IPS DF 19.7 (cell line): ENCODE results near the gene SLC16A3.
A peak's percentile ranks its signal among the peaks of the same experiment; 100 is the strongest.
"Not testable (repeated sequence)": the region's sequence is repeated elsewhere in the genome, so short reads cannot be mapped to it uniquely, and the experiment has no call there.

ENCODE experiments used
- DNase-seq: peaks from one replicate; pipeline ENCODE4 v3.0.0-alpha.2; 2013; ENCODE audit warnings: low read depth, low spot score

SLC16A3 gene

GRCh38 chr17:82204831-82205719, 23.8 kb upstream of the SLC16A3 start:
- DNase-seq = no peak

- peak; percentile 48 for DNase-seq
Measured at GRCh38 chr17:82205720-82206508, 22.9 kb upstream of the SLC16A3 start.

- DNase-seq = not testable (repeated sequence)
Measured at GRCh38 chr17:82210655-82211054, 18.2 kb upstream of the SLC16A3 start.

- no peak for DNase-seq
Measured at GRCh38 chr17:82212331-82213250, 16.3 kb upstream of the SLC16A3 start, which contains the start of gene CCDC57. TSS of gene CCDC57 (minus strand) at chr17:82212842. CDS start at chr17:82201944, 10,898 bp downstream.

GRCh38 chr17:82213251-82214011, 15.4 kb upstream of the SLC16A3 start:
- no peak for DNase-seq

- no peak for DNase-seq
Measured at GRCh38 chr17:82214012-82214628, 14.7 kb upstream of the SLC16A3 start.

GRCh38 chr17:82215095-82215971, 13.5 kb upstream of the SLC16A3 start:
- no peak for DNase-seq

- DNase-seq = no peak
Measured at GRCh38 chr17:82215972-82216300, 12.9 kb upstream of the SLC16A3 start.

- DNase-seq = no peak
Measured at GRCh38 chr17:82216301-82217119, 12.3 kb upstream of the SLC16A3 start.

GRCh38 chr17:82217120-82217529, 11.7 kb upstream of the SLC16A3 start:
- DNase-seq = no peak

- no peak for DNase-seq
Measured at GRCh38 chr17:82217530-82218204, 11.2 kb upstream of the SLC16A3 start.

- no peak for DNase-seq
Measured at GRCh38 chr17:82218349-82219075, 10.3 kb upstream of the SLC16A3 start.

- no peak for DNase-seq
Measured at GRCh38 chr17:82219083-82219482, 9.8 kb upstream of the SLC16A3 start.

GRCh38 chr17:82219753-82220709, 8.8 kb upstream of the SLC16A3 start:
- DNase-seq = no peak

GRCh38 chr17:82221341-82221902, 7.4 kb upstream of the SLC16A3 start:
- DNase-seq = no peak

- no peak for DNase-seq
Measured at GRCh38 chr17:82222816-82223215, 6.0 kb upstream of the SLC16A3 start.
